MV-4-11 (cell line): Measurements from ENCODE around the gene DPF1.
A peak's percentile ranks its signal among the peaks of the same experiment; 100 is the strongest.

ENCODE experiments used
- DNase-seq: peaks from one replicate; lab custom pipeline; 2025; lab: John Stamatoyannopoulos, UW

The DPF1 gene

GRCh38 chr19:38197937-38198704 is 25.9 kb downstream of the DPF1 start:
- no peak for DNase-seq

- no peak for DNase-seq
Measured at GRCh38 chr19:38196948-38197656, 26.9 kb downstream of the DPF1 start.

- DNase-seq = no peak
Measured at GRCh38 chr19:38196245-38196837, 27.7 kb downstream of the DPF1 start.

GRCh38 chr19:38195237-38195636 is 28.8 kb downstream of the DPF1 start:
- no peak for DNase-seq

- no peak for DNase-seq
Measured at GRCh38 chr19:38194061-38194701, 29.8 kb downstream of the DPF1 start.

GRCh38 chr19:38193445-38193844 is 30.6 kb downstream of the DPF1 start:
- no peak for DNase-seq

GRCh38 chr19:38191747-38192146 is 32.3 kb downstream of the DPF1 start:
- no peak for DNase-seq

- no peak for DNase-seq
Measured at GRCh38 chr19:38190793-38191192, 33.2 kb downstream of the DPF1 start.

GRCh38 chr19:38190061-38190460 is 34.0 kb downstream of the DPF1 start:
- no peak for DNase-seq

- peak; percentile 83 for DNase-seq
Measured at GRCh38 chr19:38185562-38185961, 38.5 kb downstream of the DPF1 start.

- no peak for DNase-seq
Measured at GRCh38 chr19:38184815-38185214, 39.2 kb downstream of the DPF1 start.

- DNase-seq = no peak
Measured at GRCh38 chr19:38183251-38183897, 40.6 kb downstream of the DPF1 start.

GRCh38 chr19:38182536-38183210 is 41.3 kb downstream of the DPF1 start:
- DNase-seq = no peak

GRCh38 chr19:38180071-38180470 is 44.0 kb downstream of the DPF1 start:
- DNase-seq = no peak

GRCh38 chr19:38175422-38175821 is 48.6 kb downstream of the DPF1 start:
- DNase-seq = no peak

- no peak for DNase-seq
Measured at GRCh38 chr19:38173291-38174041, 50.6 kb downstream of the DPF1 start.

GRCh38 chr19:38172001-38172400 is 52.0 kb downstream of the DPF1 start:
- no peak for DNase-seq

GRCh38 chr19:38170334-38170733 is 53.7 kb downstream of the DPF1 start:
- no peak for DNase-seq

- no peak for DNase-seq
Measured at GRCh38 chr19:38168637-38169036, 55.4 kb downstream of the DPF1 start.

GRCh38 chr19:38165335-38165734 is 58.7 kb downstream of the DPF1 start:
- no peak for DNase-seq

GRCh38 chr19:38164526-38164925 is 59.5 kb downstream of the DPF1 start:
- no peak for DNase-seq
